Activated naive CD8-positive, alpha-beta T cell treated with anti-CD3 and anti-CD28 coated beads, Interleukin-2, amount 50 U/mL, for 24 hours (primary cell): Measurements from ENCODE around the gene CYP19A1.

Experiments
- ATAC-seq: fragments of 150-1000 bp; cut with Tn5 transposase; one replicate; pipeline ENCODE4 v1.10.0; 2021
- DNase-seq: peaks from one replicate; pipeline ENCODE4 v3.0.0; 2021
- H3K27ac Mint-ChIP-seq: one replicate; pipeline ENCODE4 v1.8.0; 2021; ENCODE audit warnings: mild to moderate bottlenecking, mixed read lengths
- H3K27me3 Mint-ChIP-seq: one replicate; pipeline ENCODE4 v1.8.0; 2021; ENCODE audit warnings: mixed read lengths
- H3K36me3 Mint-ChIP-seq: one replicate; pipeline ENCODE4 v1.8.0; 2021; ENCODE audit warnings: low read depth, mixed read lengths
- H3K4me1 Mint-ChIP-seq: one replicate; pipeline ENCODE4 v1.8.0; 2021; ENCODE audit warnings: mixed read lengths
- H3K4me3 Mint-ChIP-seq: one replicate; pipeline ENCODE4 v1.8.0; 2021; ENCODE audit warnings: mild to moderate bottlenecking, moderate library complexity, mixed read lengths
- H3K9me3 Mint-ChIP-seq: one replicate; pipeline ENCODE4 v1.8.0; 2021; ENCODE audit warnings: mixed read lengths

CYP19A1 gene

GRCh38 chr15:51368751-51369450, 30.5 kb upstream of the CYP19A1 start:
- no peak overlapping the region for H3K27ac Mint-ChIP-seq
- no peaks in the 10 kb centered on the region for H3K9me3 Mint-ChIP-seq
- no peaks in the 10 kb centered on the region for H3K4me1 Mint-ChIP-seq
- no peak for ATAC-seq
- no peaks in the 10 kb centered on the region for H3K27me3 Mint-ChIP-seq
- no peak for DNase-seq
- H3K36me3 Mint-ChIP-seq = no peaks in the 10 kb centered on the region
- no peak overlapping the region for H3K4me3 Mint-ChIP-seq

- Mint-ChIP-seq H3K4me1 (no peaks in the 10 kb centered on the region), H3K9me3 (no peaks in the 10 kb centered on the region), H3K27ac (no peak overlapping the region), H3K4me3 (no peak overlapping the region), H3K36me3 (no peaks in the 10 kb centered on the region), H3K27me3 (no peaks in the 10 kb centered on the region)
- DNase-seq (no peak), ATAC-seq (no peak)
Observed at GRCh38 chr15:51368307-51368706, 29.9 kb upstream of the CYP19A1 start.

GRCh38 chr15:51367322-51367976, 29.1 kb upstream of the CYP19A1 start:
- Mint-ChIP-seq H3K27ac (no peak overlapping the region), H3K36me3 (no peaks in the 10 kb centered on the region), H3K4me1 (no peaks in the 10 kb centered on the region), H3K4me3 (no peak overlapping the region), H3K27me3 (no peaks in the 10 kb centered on the region), H3K9me3 (no peaks in the 10 kb centered on the region)
- DNase-seq (no peak), ATAC-seq (no peak)

- no peak for DNase-seq
- H3K4me3 Mint-ChIP-seq = no peak overlapping the region
- H3K9me3 Mint-ChIP-seq = no peaks in the 10 kb centered on the region
- no peaks in the 10 kb centered on the region for H3K4me1 Mint-ChIP-seq
- ATAC-seq = no peak
- no peaks in the 10 kb centered on the region for H3K27me3 Mint-ChIP-seq
- no peak overlapping the region for H3K27ac Mint-ChIP-seq
- H3K36me3 Mint-ChIP-seq = no peaks in the 10 kb centered on the region
Observed at GRCh38 chr15:51366920-51367319, 28.5 kb upstream of the CYP19A1 start.

- Mint-ChIP-seq H3K9me3 (no peaks in the 10 kb centered on the region), H3K36me3 (no peaks in the 10 kb centered on the region), H3K4me3 (no peak overlapping the region), H3K27ac (no peak overlapping the region), H3K27me3 (no peaks in the 10 kb centered on the region), H3K4me1 (no peaks in the 10 kb centered on the region)
- DNase-seq (no peak), ATAC-seq (no peak)
Observed at GRCh38 chr15:51366071-51366470, 27.7 kb upstream of the CYP19A1 start.

GRCh38 chr15:51365417-51365816, 27.0 kb upstream of the CYP19A1 start:
- no peak for ATAC-seq
- Mint-ChIP-seq H3K36me3 (no peaks in the 10 kb centered on the region), H3K27me3 (no peaks in the 10 kb centered on the region), H3K4me3 (no peak overlapping the region), H3K4me1 (no peaks in the 10 kb centered on the region), H3K9me3 (no peaks in the 10 kb centered on the region), H3K27ac (no peak overlapping the region)
- DNase-seq = no peak

GRCh38 chr15:51363383-51363782, 25.0 kb upstream of the CYP19A1 start:
- ATAC-seq (no peak), DNase-seq (no peak)
- Mint-ChIP-seq H3K27ac (no peak overlapping the region), H3K4me1 (no peaks in the 10 kb centered on the region), H3K4me3 (no peak overlapping the region), H3K36me3 (no peaks in the 10 kb centered on the region), H3K9me3 (no peaks in the 10 kb centered on the region), H3K27me3 (no peaks in the 10 kb centered on the region)

- Mint-ChIP-seq H3K36me3 (no peaks in the 10 kb centered on the region), H3K27ac (no peak overlapping the region), H3K9me3 (no peaks in the 10 kb centered on the region), H3K4me3 (no peak overlapping the region), H3K4me1 (no peaks in the 10 kb centered on the region), H3K27me3 (no peaks in the 10 kb centered on the region)
- no peak for DNase-seq
- ATAC-seq = no peak
Observed at GRCh38 chr15:51359981-51360380, 21.6 kb upstream of the CYP19A1 start.

GRCh38 chr15:51356983-51357382, 18.6 kb upstream of the CYP19A1 start:
- Mint-ChIP-seq H3K27ac (no peak overlapping the region), H3K9me3 (no peaks in the 10 kb centered on the region), H3K4me1 (no peaks in the 10 kb centered on the region), H3K36me3 (no peaks in the 10 kb centered on the region), H3K27me3 (peaks cover 3% of the 10 kb centered on the region), H3K4me3 (no peak overlapping the region)
- ATAC-seq (no peak), DNase-seq (no peak)

- Mint-ChIP-seq H3K9me3 (no peaks in the 10 kb centered on the region), H3K4me1 (no peaks in the 10 kb centered on the region), H3K36me3 (no peaks in the 10 kb centered on the region), H3K27me3 (peaks cover 3% of the 10 kb centered on the region), H3K4me3 (no peak overlapping the region), H3K27ac (no peak overlapping the region)
- DNase-seq (no peak), ATAC-seq (no peak)
Observed at GRCh38 chr15:51356147-51356546, 17.8 kb upstream of the CYP19A1 start.

- H3K4me1 Mint-ChIP-seq = no peaks in the 10 kb centered on the region
- no peak overlapping the region for H3K4me3 Mint-ChIP-seq
- no peak overlapping the region for H3K27ac Mint-ChIP-seq
- ATAC-seq (no peak), DNase-seq (no peak)
- no peaks in the 10 kb centered on the region for H3K36me3 Mint-ChIP-seq
- H3K27me3 Mint-ChIP-seq = peaks cover 3% of the 10 kb centered on the region
- H3K9me3 Mint-ChIP-seq = no peaks in the 10 kb centered on the region
Observed at GRCh38 chr15:51355096-51355495, 16.7 kb upstream of the CYP19A1 start.

- Mint-ChIP-seq H3K4me1 (no peaks in the 10 kb centered on the region), H3K9me3 (no peaks in the 10 kb centered on the region)
Observed at GRCh38 chr15:51353976-51354375, 15.6 kb upstream of the CYP19A1 start.

GRCh38 chr15:51350723-51351122, 12.3 kb upstream of the CYP19A1 start:
- peaks cover 3% of the 10 kb centered on the region for H3K27me3 Mint-ChIP-seq
- no peak overlapping the region for H3K27ac Mint-ChIP-seq
- no peak for DNase-seq
- H3K9me3 Mint-ChIP-seq = no peaks in the 10 kb centered on the region
- no peak for ATAC-seq
- no peak overlapping the region for H3K4me3 Mint-ChIP-seq
- H3K36me3 Mint-ChIP-seq = no peaks in the 10 kb centered on the region
- no peaks in the 10 kb centered on the region for H3K4me1 Mint-ChIP-seq

More at GRCh38 chr15:51353976-51354375, 15.6 kb upstream of the CYP19A1 start:
- Mint-ChIP-seq H3K36me3 (no peaks in the 10 kb centered on the region), H3K4me3 (no peak overlapping the region), H3K27ac (no peak overlapping the region), H3K27me3 (peaks cover 3% of the 10 kb centered on the region)
- ATAC-seq (no peak), DNase-seq (no peak)

GRCh38 chr15:51349156-51349844, 10.9 kb upstream of the CYP19A1 start:
- no peak for ATAC-seq
- H3K36me3 Mint-ChIP-seq = no peaks in the 10 kb centered on the region
- H3K27me3 Mint-ChIP-seq = peaks cover under 1% of the 10 kb centered on the region
- H3K27ac Mint-ChIP-seq = no peak overlapping the region
- H3K4me3 Mint-ChIP-seq = no peak overlapping the region
- H3K9me3 Mint-ChIP-seq = no peaks in the 10 kb centered on the region
- no peaks in the 10 kb centered on the region for H3K4me1 Mint-ChIP-seq
- no peak for DNase-seq

- DNase-seq = no peak
- no peaks in the 10 kb centered on the region for H3K9me3 Mint-ChIP-seq
- no peaks in the 10 kb centered on the region for H3K27me3 Mint-ChIP-seq
- no peaks in the 10 kb centered on the region for H3K4me1 Mint-ChIP-seq
- no peaks in the 10 kb centered on the region for H3K36me3 Mint-ChIP-seq
- H3K4me3 Mint-ChIP-seq = no peak overlapping the region
- no peak for ATAC-seq
- H3K27ac Mint-ChIP-seq = no peak overlapping the region
Observed at GRCh38 chr15:51348688-51349087, 10.3 kb upstream of the CYP19A1 start.
